Measurements from ENCODE around the gene CST4. TPM values are rescaled to one million over a fixed set of nuclear protein-coding genes. Genes with fewer than 3 reads are reported as not detected.
"Not testable (repeated sequence)": the region's sequence is repeated elsewhere in the genome, so short reads cannot be mapped to it uniquely, and the experiment has no call there.

CST4 gene
- total RNA-seq, 1 donor from 2014 or later, result not detected

GRCh38 chr20:23659989-23660837 is 28.6 kb downstream of the CST4 start:
- no peak for DNase-seq
- Histone ChIP-seq H3K36me3 (no peaks in the 10 kb centered on the region), H3K4me3 (no peak overlapping the region), H3K9me3 (no peaks in the 10 kb centered on the region), H3K4me1 (peaks cover 16% of the 10 kb centered on the region), H3K27ac (peak overlapping the region; percentile 24), H3K27me3 (ENCODE audit: low read depth) (no peaks in the 10 kb centered on the region)
- intact Hi-C loops (cut with DNase I), result no loop called here
- ATAC-seq, result no peak
- no peak for TF ChIP-seq CTCF (IDR thresholded peaks at IDR 0.05)

GRCh38 chr20:23659610-23659988 is 29.2 kb downstream of the CST4 start:
- ATAC-seq; H3K36me3 ChIP-seq; H3K9me3 ChIP-seq; intact Hi-C loops (cut with DNase I); H3K27me3 ChIP-seq (ENCODE audit: low read depth); DNase-seq; H3K27ac ChIP-seq; H3K4me3 ChIP-seq: not testable (repeated sequence)
- peaks cover 22% of the 10 kb centered on the region for H3K4me1 ChIP-seq

GRCh38 chr20:23658989-23659609 is 29.7 kb downstream of the CST4 start:
- TF ChIP-seq CTCF (IDR thresholded peaks at IDR 0.05), result no peak
- Histone ChIP-seq H3K4me3 (no peak overlapping the region), H3K27me3 (ENCODE audit: low read depth) (no peaks in the 10 kb centered on the region), H3K36me3 (no peaks in the 10 kb centered on the region), H3K4me1 (peaks cover 27% of the 10 kb centered on the region), H3K9me3 (no peaks in the 10 kb centered on the region), H3K27ac (no peak overlapping the region)
- ATAC-seq (peak in 1 of 2 donors; percentile 19), DNase-seq (no peak)
- intact Hi-C loops (cut with DNase I), result no loop called here

- DNase-seq (no peak), ATAC-seq (no peak)
- no peaks in the 10 kb centered on the region for H3K27me3 ChIP-seq (ENCODE audit: low read depth)
- no peak for TF ChIP-seq CTCF (IDR thresholded peaks at IDR 0.05)
- H3K9me3 ChIP-seq, result no peaks in the 10 kb centered on the region
- intact Hi-C loops (cut with DNase I), result no loop called here
- H3K4me1 ChIP-seq, result peaks cover 33% of the 10 kb centered on the region
- H3K27ac ChIP-seq, result no peak overlapping the region
- no peaks in the 10 kb centered on the region for H3K36me3 ChIP-seq
- no peak overlapping the region for H3K4me3 ChIP-seq
These were observed 30.5 kb downstream of the CST4 start for GRCh38 chr20:23658336-23658735.

- Histone ChIP-seq H3K36me3 (no peaks in the 10 kb centered on the region), H3K27ac (no peak overlapping the region), H3K9me3 (no peaks in the 10 kb centered on the region), H3K4me1 (peaks cover 33% of the 10 kb centered on the region), H3K4me3 (no peak overlapping the region), H3K27me3 (ENCODE audit: low read depth) (no peaks in the 10 kb centered on the region)
- intact Hi-C loops (cut with DNase I), result no loop called here
- ATAC-seq (no peak), DNase-seq (no peak)
- no peak for TF ChIP-seq CTCF (IDR thresholded peaks at IDR 0.05)
These were observed 31.6 kb downstream of the CST4 start for GRCh38 chr20:23657202-23657601.

- H3K27me3 ChIP-seq (ENCODE audit: low read depth), result no peaks in the 10 kb centered on the region
- H3K27ac ChIP-seq, result peak overlapping the region; percentile 61
- peak overlapping the region; percentile 38 for H3K4me3 ChIP-seq
- intact Hi-C loops (cut with DNase I), result no loop called here
- DNase-seq (no peak), ATAC-seq (peak; percentile 38 to 42)
- TF ChIP-seq CTCF (IDR thresholded peaks at IDR 0.05), result no peak
- peaks cover 33% of the 10 kb centered on the region for H3K4me1 ChIP-seq
- no peaks in the 10 kb centered on the region for H3K36me3 ChIP-seq
- H3K9me3 ChIP-seq, result no peaks in the 10 kb centered on the region
These were observed 32.5 kb downstream of the CST4 start for GRCh38 chr20:23656372-23656771.

All from lower lobe of right lung (tissue), 2 donors.